GM19043 (cell line): ENCODE data around the gene SATB2.

Experiments
- ATAC-seq: cut with Tn5 transposase; IDR thresholded peaks from one replicate; pipeline ENCODE4 v1.9.1; 2021; ENCODE audit warnings: low read depth; ENCODE audit not compliant: unreplicated experiment

Gene SATB2

DNA sequence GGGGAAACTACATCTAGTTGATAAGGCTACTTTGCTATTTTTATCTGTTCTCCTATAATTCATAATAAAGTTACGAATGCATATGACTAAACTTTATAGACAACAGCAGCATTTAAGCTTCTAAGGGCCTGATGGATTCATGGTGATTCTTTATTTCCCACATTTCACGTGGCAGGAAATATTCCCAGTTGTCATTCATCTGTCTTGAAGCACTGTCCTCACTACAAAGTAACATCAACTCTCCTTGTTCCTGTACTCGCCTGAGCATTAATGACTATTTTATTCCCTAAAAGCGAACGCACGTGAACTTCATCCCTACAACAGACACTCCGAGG lies 2.6 kb downstream of the SATB2 start:
- ATAC-seq: no peak

DNA sequence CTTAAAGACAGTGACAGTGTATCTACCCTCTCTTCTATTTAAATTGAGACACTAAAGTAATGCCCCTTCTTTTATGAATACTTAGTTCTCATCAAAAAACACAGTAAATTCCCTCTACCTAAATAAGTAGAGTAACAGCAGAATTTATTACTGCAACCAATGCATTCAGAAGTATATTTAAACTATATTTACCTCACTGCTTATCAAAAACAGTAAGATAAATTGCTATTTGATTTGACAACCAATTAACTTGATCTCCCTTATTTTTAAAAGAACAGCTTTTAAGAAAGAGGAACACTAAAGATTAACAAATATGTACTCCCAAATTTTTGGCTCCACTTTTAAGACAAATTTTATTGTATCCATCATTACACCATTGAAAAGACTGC lies 4.8 kb downstream of the SATB2 start:
- no peak for ATAC-seq

DNA sequence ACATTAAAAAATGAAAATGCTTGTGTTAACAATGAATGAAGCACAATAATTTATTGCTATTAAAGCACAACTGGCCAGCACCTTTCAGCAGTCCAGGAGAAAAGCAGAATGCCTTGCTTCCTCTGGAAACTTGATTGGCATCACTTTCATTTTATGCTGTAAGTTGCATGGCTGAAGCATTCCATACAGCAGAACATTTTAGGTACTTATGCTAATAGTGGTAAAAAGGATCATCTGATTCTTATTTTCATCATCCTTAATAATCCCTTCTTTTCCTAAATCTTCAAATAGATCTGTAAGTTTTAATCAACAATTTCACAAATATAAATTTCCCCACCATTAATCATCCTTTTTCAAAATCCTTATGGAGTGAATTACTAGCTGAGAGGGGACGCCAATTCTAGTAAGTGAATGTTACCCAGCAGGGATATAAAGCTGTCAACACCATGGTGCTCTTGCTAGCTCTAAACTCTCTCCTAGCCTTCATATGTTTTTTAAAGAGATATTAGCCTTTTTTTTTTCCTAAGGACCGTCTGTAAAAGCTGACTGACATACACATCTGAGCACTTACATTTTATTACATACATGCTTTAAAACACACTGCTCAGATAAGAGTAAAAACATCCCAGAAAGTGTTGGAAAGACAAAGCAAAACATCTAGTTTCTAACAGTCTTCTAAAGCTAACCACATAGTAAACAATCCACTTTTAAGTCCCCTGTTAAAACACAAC lies 5.3 kb downstream of the SATB2 start:
- no peak for ATAC-seq

DNA sequence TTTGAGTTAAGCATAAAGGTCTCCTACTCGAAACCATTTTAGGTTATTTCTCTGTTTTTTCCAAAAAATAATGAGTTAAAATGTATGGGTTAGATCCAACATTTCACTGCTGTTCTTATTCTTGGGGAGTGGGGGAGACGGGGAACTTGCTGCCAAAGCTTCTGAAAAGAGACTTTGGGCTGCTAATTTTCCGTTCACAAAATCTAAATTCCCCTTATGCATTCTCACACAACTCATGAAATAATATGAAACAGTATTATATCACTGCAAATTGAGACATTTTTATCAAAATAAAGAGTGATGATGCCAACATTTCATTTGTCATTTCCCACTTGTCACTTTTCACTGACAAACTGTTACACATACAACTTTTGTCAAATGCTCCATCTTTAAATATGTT lies 7.8 kb downstream of the SATB2 start:
- no peak for ATAC-seq

DNA sequence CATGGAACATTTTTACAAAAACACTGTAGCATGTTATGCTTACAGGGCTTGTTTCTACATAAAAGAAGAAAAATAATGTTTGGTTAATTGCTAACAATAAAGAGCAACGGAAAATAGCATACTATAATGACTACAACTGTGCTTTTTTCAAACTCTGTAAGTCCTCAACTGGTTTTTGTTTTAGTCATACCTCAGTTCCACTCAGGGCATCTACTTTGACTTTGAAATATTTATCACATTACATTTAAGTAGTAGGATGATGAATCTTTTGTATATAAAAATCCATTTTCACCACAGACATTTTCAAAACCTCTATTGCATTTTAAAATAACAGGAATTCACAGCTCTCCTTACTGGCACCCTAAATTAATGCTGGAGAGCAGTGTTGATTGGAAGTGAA lies 8.3 kb downstream of the SATB2 start:
- ATAC-seq: no peak

DNA sequence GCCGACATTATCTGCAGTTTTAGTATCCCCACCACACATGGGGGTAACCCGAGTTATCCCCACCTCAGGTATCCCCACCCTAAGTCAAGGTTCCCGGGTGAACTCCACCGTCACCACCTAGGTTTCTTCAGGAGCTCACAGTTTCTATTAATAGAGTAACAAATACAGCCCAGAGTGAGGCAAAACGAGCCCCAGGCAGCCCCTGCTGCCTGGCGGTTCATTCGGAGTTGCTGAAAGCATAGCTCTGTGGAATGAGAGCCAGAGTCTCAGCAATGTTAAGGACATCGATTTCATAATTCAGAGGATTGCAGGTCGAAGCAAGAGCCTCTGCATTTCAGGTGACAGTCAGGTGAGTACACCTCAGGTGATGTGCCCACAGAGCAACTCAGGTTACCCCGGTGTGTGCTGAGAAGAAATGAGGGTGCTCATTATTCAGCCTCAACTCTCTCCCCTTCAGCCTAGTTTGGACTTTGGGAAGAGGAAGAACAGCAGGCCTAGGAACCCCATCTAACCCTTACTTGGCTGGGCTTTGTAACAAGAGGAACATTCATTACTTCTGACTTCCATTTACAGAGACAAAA lies 10.7 kb downstream of the SATB2 start:
- no peak for ATAC-seq

GRCh38 chr2:199444749-199445148 lies 13.0 kb downstream of the SATB2 start:
- ATAC-seq: no peak

GRCh38 chr2:199443589-199444130 lies 14.1 kb downstream of the SATB2 start:
- ATAC-seq: no peak

GRCh38 chr2:199442173-199442572 lies 15.6 kb downstream of the SATB2 start:
- ATAC-seq: no peak

DNA sequence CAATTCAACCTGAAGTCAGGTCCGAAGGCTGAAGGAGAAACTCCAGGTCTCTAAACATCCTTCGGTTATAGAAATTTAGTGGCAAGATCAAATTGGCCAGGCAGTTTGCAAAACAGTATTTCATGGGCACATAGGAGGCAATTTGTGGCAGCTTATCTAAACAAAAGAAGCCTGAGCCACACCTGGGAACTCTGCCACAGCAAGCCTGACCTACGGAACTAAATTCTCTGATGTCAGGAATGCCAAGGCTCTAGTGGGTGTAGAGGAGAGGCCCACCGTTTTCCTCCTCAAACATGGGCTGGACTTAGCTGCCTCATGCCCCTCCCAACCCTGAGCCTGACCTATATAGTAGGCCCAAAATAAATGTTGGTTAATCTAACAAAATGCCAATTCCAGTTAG lies 16.0 kb downstream of the SATB2 start:
- ATAC-seq: no peak

DNA sequence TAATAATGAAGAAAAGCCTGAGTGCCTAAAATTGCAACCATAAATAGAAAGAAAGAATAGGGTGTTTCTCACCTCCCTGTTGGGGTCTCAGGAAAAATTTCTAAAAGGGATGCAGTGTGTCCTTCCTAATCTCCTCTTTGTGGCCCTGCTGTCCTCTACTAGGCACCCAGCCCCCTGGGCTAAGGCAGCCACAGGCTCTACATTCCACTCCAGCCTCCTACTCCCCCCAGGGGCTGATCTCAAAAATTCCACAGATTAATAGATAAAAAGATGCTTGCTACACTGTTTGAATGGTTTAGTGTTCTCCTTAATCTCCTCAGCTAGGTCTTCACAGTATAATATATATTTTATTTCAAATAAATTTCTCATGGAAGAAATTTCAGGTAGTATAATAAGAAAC lies 17.6 kb downstream of the SATB2 start:
- no peak for ATAC-seq

DNA sequence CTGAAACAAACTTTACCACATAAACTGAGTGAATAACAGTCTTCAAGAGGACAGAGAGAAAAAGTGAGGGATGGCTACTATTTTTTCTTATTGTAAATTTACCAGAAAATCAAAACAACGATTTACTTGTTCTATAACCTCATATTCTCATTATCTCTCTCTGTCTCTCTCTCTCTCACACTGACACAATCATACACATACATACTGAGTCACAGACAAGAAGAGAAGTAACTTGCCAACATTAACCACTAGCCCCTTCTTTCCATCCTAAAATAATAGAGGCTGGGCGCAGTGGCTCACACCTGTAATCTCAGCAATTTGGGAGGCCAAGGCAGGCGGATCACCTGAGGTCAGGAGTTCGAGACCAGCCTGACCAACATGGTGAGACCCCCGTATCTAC lies 18.2 kb downstream of the SATB2 start:
- ATAC-seq: no peak

GRCh38 chr2:199439066-199439465 lies 18.7 kb downstream of the SATB2 start:
- ATAC-seq: no peak

DNA sequence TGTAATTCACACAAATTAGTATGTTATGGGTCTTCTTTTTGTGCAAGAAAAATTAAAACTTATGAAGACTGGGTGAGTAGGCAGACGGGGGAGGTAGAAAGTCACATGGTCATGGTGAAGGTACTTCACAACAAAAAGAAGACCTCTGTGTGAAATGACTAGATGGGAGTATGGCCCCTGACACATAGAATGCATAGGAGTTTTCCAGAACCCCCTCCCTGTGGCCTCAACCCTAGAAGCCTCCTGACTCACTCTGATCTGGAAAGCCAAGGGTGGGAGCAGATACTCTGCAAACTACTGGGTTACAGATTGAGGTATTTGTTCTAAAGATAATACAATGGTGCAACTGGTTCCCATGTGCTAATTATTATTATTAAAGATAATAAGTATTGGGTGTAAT lies 23.2 kb downstream of the SATB2 start:
- no peak for ATAC-seq

- no peak for ATAC-seq
These were observed 24.4 kb downstream of the SATB2 start for GRCh38 chr2:199433204-199433832.

GRCh38 chr2:199431746-199432213 lies 26.0 kb downstream of the SATB2 start:
- ATAC-seq: no peak

DNA sequence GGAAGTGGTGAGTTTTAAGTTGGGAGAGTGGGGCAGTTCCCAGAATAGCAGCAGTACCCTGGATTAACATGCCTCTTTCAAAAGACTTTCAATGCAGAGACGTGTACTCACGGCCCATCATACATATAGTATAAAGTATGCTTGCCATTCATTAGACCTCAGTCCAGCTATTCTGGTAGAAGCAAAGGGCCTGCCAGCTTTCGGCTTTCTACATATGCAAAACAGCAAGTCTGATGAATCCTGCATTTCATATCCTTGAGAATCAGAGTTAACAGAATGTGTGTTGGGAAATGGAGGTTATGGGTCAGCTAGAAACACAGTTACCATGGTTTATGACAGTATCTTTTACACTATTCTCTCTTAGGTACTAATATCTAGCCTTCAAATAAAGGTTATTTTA lies 27.5 kb downstream of the SATB2 start:
- no peak for ATAC-seq

DNA sequence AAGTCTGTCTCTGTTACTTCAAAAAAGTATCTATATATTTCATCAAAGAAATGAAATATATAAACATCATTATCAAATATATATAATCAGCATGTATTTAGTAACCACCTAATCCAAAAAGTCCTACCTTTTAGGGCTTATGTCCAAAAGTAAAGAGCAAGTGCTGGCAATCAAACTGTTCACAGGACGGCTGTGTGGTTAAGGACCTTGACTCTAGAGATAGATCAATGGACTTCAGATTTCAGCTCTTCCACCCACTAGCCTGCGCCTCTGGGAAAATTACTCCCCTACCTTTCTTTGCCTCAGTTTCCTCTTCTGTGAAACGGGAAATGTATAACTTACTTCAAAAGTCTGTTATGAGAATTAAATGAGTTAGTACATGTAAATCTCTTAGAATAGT lies 29.4 kb downstream of the SATB2 start:
- no peak for ATAC-seq

DNA sequence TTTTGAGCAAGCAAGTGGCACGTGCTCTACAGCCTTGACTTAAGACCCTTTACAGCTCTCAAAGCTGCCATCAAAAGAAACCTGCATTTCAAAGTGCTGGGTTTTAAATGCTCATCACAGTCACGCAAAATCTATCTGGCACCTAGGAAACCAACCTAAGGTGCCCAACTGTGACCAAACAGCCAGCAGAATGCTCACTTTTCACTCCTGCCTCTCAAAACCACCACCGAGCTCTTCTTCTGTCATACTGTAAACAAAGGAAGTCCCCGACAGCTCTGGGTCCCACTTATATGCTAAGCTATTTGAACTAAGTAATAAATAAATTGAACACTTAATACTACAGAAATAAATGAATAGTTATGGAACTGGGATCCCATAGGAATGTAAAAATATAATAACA lies 33.6 kb downstream of the SATB2 start:
- ATAC-seq: no peak

DNA sequence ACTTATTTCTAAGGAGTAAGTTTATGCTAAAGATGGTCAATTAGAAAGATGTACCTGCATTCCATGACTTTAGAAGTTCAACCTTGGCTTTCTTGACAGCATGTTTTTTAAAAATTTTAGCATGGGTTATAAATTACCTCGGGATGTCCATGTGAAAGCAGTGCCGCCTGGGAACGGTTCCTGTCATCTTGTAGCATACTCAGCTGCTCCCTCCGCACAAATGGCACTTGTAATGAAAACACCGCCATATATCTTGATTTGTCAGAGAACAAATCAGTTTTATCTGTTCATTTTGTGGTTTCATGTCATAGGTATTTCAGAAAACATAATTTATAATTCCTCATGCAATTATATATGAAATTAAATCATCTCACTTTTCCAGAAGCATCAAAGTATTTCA lies 38.3 kb downstream of the SATB2 start:
- ATAC-seq: no peak

DNA sequence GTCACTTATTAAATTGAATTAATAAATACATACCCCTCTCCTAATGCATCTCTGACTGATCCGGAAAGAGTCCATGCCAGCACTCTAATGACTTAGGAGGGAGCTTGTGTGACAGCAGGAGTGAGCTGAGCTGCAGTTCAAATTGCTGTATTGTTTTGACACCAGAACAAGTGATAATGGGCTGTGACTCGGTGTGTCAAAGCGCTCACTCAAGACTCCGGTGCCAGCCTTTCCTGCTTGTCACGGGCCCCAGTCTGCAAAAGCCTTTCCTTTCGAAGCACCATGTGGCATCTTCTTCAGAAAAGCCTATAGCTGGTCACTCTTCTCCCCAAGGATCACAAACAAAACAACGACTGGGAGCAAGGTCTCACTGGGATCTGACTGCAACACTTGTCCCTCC lies 43.3 kb downstream of the SATB2 start:
- ATAC-seq: no peak

- ATAC-seq: no peak
These were observed 43.7 kb downstream of the SATB2 start for GRCh38 chr2:199414001-199414400.
